Sigmoid colon (tissue), 7 donors: Measurements from ENCODE around the gene SNRNP48. TPM values are rescaled to one million over a fixed set of nuclear protein-coding genes. Genes with fewer than 3 reads are reported as not detected.

Experiments
- DNase-seq: peaks from one replicate; pipeline ENCODE4 v3.0.0-alpha.2; 2019
- H3K27ac ChIP-seq, 4 donors: fragments of 200-600 bp; sonication (generic); one replicate each; pipeline ENCODE4 v1.5.1; 2016 to 2019; ENCODE audit warnings: mild to moderate bottlenecking in 1 of 4
- H3K27me3 ChIP-seq, 3 donors: fragments of 200-600 bp; sonication (generic); one replicate each; pipeline ENCODE4 v1.5.1; 2019; ENCODE audit warnings: mild to moderate bottlenecking in 1 of 3
- H3K36me3 ChIP-seq, 4 donors: fragments of 200-600 bp; sonication (generic); one replicate each; pipeline ENCODE4 v1.5.1; 2016 to 2019
- H3K4me1 ChIP-seq, 4 donors: fragments of 200-600 bp; sonication (generic); one replicate each; pipeline ENCODE4 v1.5.1; 2017 to 2019
- H3K4me3 ChIP-seq, 4 donors: fragments of 200-600 bp; sonication (generic); one replicate each; pipeline ENCODE4 v1.5.1; 2017 to 2019; ENCODE audit warnings: mild to moderate bottlenecking in 2 of 4, moderate library complexity in 1 of 4
- H3K9me3 ChIP-seq, 4 donors: fragments of 200-600 bp in 3 of 4; sonication (generic) in 3 of 4; one replicate each; pipeline versions ENCODE4 v1.5.1 to v1.6.1; 2013 to 2019
- EP300 ChIP-seq, 4 donors: sonication (generic); formaldehyde crosslinking; IDR thresholded peaks; one replicate each; pipeline ENCODE4 v1.6.1; 2017; ENCODE audit warnings: antibody characterized with exemption in 4 of 4
- POLR2A ChIP-seq, 2 donors: fragments of 450-650 bp; IDR thresholded peaks; one replicate each; pipeline ENCODE4 v1.6.1; 2016; ENCODE audit warnings: antibody characterized with exemption in 2 of 2, mild to moderate bottlenecking in 2 of 2, moderate library complexity in 2 of 2
- POLR2AphosphoS5 ChIP-seq, 4 donors: sonication (generic); formaldehyde crosslinking; IDR thresholded peaks; one replicate each; pipeline ENCODE4 v1.6.1; 2017; ENCODE audit warnings: antibody characterized with exemption in 4 of 4
- WGBS, 2 donors: extraction: QIAGEN DNeasy Blood & Tissue Kit; methylation state at CpG; one replicate each; pipeline ENCODE4 v1.1.7; 2013; 5-methylcytosine and 5-hydroxymethylcytosine counted together
- intact Hi-C: fragments of 100-400 bp; cut with DNase I; formaldehyde crosslinking; loops from one replicate; pipeline ENCODE4 v1.15.1; 2023
- polyA plus RNA-seq, 3 donors: library from polyadenylated mRNA; stranded (reverse); fragments of 200-250 nt; gene quantifications; one replicate each; pipeline ENCODE4 v1.2.3, GENCODE V29; 2013
- total RNA-seq, 4 donors: library from RNA; depleted of rRNA; stranded (reverse); fragments of >200 nt; gene quantifications; one replicate each; pipeline ENCODE4 v1.1.0, GENCODE V29; 2016
- TF ChIP-seq, protein P1 (sequence below), 4 experiments: fragments of 450-650 bp in 3 of 4; fragments of 200-600 bp in 1 of 4; IDR thresholded peaks; one replicate each; pipeline ENCODE4 v1.5.1; 2016 to 2019; ENCODE audit warnings: antibody characterized with exemption in 4 of 4, mild to moderate bottlenecking in 3 of 4, moderate library complexity in 2 of 4
- donor health status: healthy with polysubstance abuse.
- donor health status: Bipolar disorder and iron deficiency.
- donor health status: healthy.

SNRNP48 gene
- total and polyA plus RNA-seq, 7 donors = 7.8 to 18.6 (median 12.5) TPM

DNA sequence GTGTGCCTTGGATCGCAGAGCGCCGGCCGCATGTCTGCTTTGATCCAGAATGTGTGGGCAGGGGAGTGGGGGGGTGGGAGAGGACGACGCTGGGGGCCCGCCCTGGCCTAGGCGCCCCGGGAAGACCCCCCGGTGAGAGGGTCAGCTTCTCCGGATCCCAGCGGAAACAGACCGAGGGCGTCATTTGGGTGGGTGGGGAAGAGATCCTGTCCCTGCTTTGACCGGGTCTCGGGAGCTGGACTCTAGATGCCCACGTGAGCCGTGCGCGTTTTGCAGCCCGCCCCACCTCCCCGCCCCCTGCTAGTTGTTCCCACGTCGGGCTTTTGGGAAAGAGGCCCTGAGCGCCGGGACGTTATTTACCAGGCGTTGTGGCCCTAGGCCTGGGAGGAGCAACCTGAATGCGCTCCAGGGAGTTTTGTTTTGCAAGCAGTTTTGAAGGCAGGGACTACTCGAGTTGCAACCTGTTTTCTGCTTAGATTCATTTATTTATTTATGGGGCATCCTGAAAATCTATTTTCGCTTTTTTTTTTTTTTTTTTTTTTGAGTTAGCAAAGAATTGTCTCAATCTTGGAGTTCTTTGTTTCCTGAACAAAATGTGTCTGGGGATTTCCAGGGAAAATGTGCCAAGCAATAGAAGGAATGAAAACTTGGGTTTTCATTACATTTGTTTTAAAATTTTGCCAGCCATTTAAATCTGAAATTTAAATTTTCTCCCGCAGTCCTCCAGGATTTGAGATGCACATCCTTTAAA is 46.9 kb upstream of the SNRNP48 start:
- intact Hi-C loops = no loop called here
- DNase-seq = peak; percentile 71
- 2 to 6% methylated on average over 32 of the region's 32 CpGs for WGBS, 2 donors
- Histone ChIP-seq H3K4me3 (peak overlapping the region; percentile 26 to 58 (median 49)), H3K27me3 (peaks cover 31 to 69% (median 50%) of the 10 kb centered on the region in 3 donors), H3K27ac (peak overlapping the region; percentile 33 to 64 (median 41)), H3K4me1 (peaks cover 0 to 26% (median 24%) of the 10 kb centered on the region in 4 donors), H3K9me3 (no peaks in the 10 kb centered on the region), H3K36me3 (no peaks in the 10 kb centered on the region)
- TF ChIP-seq POLR2A (IDR thresholded peaks at IDR 0.05) = peak in 1 of 2 donors; percentile 46
- TF ChIP-seq, protein P1, sequence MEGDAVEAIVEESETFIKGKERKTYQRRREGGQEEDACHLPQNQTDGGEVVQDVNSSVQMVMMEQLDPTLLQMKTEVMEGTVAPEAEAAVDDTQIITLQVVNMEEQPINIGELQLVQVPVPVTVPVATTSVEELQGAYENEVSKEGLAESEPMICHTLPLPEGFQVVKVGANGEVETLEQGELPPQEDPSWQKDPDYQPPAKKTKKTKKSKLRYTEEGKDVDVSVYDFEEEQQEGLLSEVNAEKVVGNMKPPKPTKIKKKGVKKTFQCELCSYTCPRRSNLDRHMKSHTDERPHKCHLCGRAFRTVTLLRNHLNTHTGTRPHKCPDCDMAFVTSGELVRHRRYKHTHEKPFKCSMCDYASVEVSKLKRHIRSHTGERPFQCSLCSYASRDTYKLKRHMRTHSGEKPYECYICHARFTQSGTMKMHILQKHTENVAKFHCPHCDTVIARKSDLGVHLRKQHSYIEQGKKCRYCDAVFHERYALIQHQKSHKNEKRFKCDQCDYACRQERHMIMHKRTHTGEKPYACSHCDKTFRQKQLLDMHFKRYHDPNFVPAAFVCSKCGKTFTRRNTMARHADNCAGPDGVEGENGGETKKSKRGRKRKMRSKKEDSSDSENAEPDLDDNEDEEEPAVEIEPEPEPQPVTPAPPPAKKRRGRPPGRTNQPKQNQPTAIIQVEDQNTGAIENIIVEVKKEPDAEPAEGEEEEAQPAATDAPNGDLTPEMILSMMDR (IDR thresholded peaks at IDR 0.05) = no peak
- TF ChIP-seq EP300 (IDR thresholded peaks at IDR 0.05) = no peak
- no peak for TF ChIP-seq POLR2AphosphoS5 (IDR thresholded peaks at IDR 0.05)

DNA sequence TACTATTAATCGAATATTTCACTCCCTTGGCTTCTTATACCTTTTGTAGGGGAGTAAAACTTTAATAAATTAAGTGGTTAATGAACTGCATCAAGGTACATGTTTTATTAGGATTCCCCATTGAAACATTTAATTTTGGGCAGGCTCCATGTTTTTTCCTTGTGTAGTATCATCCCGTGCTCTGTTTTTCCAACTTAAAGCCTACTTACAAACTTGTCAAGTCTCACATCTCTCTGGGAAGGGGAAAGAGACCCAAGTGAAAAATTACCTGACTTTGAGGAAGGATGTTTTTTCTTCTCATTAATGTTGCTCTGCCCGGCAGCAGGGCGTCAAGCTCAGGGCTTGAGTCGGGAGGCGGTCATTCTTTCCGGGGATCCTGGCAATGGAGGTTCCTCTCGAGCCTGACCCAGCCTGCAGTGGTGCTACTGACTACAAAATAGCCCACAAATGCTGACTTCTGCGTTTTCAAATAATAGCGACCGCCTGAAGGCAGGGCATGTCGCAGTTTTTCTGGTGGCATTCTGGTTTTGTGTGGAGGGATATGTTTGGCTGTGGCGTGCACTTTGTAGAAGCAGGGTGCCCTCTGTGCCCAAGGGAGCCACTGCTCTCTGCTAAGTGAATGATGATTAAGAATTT is 46.1 kb upstream of the SNRNP48 start:
- no peaks in the 10 kb centered on the region for H3K9me3 ChIP-seq
- DNase-seq = no peak
- 11 to 31% methylated on average over 13 of the region's 13 CpGs for WGBS, 2 donors
- peaks cover 0 to 26% (median 24%) of the 10 kb centered on the region in 4 donors for H3K4me1 ChIP-seq
- no peak overlapping the region for H3K27ac ChIP-seq
- no peak overlapping the region for H3K4me3 ChIP-seq
- peaks cover 31 to 66% (median 43%) of the 10 kb centered on the region in 3 donors for H3K27me3 ChIP-seq
- TF ChIP-seq EP300 (IDR thresholded peaks at IDR 0.05) (no peak), POLR2A (IDR thresholded peaks at IDR 0.05) (no peak), POLR2AphosphoS5 (IDR thresholded peaks at IDR 0.05) (no peak)
- TF ChIP-seq, protein P1 (IDR thresholded peaks at IDR 0.05) = no peak
- intact Hi-C loops = no loop called here
- H3K36me3 ChIP-seq = no peaks in the 10 kb centered on the region

GRCh38 chr6:7544597-7544996 is 45.4 kb upstream of the SNRNP48 start:
- Histone ChIP-seq H3K27ac (no peak overlapping the region), H3K36me3 (no peaks in the 10 kb centered on the region), H3K27me3 (peaks cover 25 to 59% (median 36%) of the 10 kb centered on the region in 3 donors), H3K4me1 (peaks cover 0 to 26% (median 24%) of the 10 kb centered on the region in 4 donors), H3K4me3 (no peak overlapping the region), H3K9me3 (no peaks in the 10 kb centered on the region)
- DNase-seq = no peak
- WGBS, 2 donors = 17 to 76% methylated on average over 3 of the region's 3 CpGs
- TF ChIP-seq POLR2AphosphoS5 (IDR thresholded peaks at IDR 0.05) = no peak
- no peak for TF ChIP-seq POLR2A (IDR thresholded peaks at IDR 0.05)
- TF ChIP-seq EP300 (IDR thresholded peaks at IDR 0.05) = no peak
- TF ChIP-seq, protein P1 (IDR thresholded peaks at IDR 0.05) = no peak
- intact Hi-C loops = no loop called here

DNA sequence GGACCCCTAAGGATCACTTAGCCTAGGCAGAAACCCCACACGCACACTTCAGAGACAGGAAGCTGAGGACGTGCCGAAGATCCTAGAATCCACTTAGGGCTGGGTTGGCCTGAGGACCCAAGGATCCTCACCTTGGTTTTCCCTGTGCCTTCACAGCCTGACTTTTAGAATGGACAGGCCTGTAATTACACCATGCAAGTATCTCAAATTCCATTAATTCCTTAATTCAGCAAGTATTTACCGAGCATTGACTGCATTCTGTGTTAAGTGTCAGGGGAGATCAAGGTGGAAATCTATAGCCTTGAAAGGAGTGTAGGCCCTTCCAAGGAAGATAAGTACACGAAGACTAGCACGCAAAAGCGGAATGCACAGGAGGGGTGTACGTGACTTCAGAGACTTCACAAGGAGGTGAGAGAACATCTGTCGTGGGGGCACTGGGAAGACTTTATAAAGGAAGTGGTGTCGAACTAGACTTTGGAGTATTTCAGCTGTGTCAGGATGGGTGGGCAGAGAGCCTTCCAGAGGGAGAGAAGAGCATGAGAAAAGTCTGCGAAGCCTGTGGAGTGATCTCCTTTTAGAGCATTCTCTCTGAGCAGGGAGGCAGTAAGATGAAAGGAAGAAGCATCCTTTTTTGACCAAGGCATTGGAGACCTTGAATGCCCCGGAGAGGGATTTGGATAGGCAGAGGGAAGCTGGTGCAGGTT is 44.5 kb upstream of the SNRNP48 start:
- 75 to 87% methylated on average over 12 of the region's 12 CpGs for WGBS, 2 donors
- Histone ChIP-seq H3K9me3 (no peaks in the 10 kb centered on the region), H3K36me3 (no peaks in the 10 kb centered on the region), H3K27me3 (peaks cover 23 to 55% (median 27%) of the 10 kb centered on the region in 3 donors), H3K27ac (no peak overlapping the region), H3K4me1 (peaks cover 0 to 25% (median 24%) of the 10 kb centered on the region in 4 donors), H3K4me3 (no peak overlapping the region)
- DNase-seq = no peak
- TF ChIP-seq, protein P1 (IDR thresholded peaks at IDR 0.05) = no peak
- TF ChIP-seq POLR2AphosphoS5 (IDR thresholded peaks at IDR 0.05) = no peak
- intact Hi-C loops = no loop called here
